ENCODE results near the gene EPN1. TPM values are rescaled to one million over a fixed set of nuclear protein-coding genes. Genes with fewer than 3 reads are reported as not detected.

The EPN1 gene
- total and polyA plus RNA-seq, 2 donors (not counting 1 experiment from before 2014, with no cell fraction given) = 47.1 to 48.6 TPM

- Histone ChIP-seq H3K79me2 (ENCODE audit: control insufficient read depth, insufficient read depth, low read length) (peaks cover 7% of the 10 kb centered on the region), H3K4me3 (replicated peaks in 1 of 4; ENCODE audit: control extremely low read depth in 1 of 4, insufficient read depth in 1 of 4, low read depth in 3 of 4, low read length in 4 of 4) (no peak overlapping the region), H3K9ac (ENCODE audit: insufficient read depth, low read length) (no peak overlapping the region), H3K36me3 (ENCODE audit: control insufficient read depth, insufficient read depth, low read length) (peaks cover 7% of the 10 kb centered on the region), H3K27me3 (ENCODE audit: control insufficient read depth, insufficient read depth, low read length) (no peaks in the 10 kb centered on the region), H4K20me1 (ENCODE audit: control insufficient read depth, extremely low read depth, insufficient read depth, low read length) (no peaks in the 10 kb centered on the region), H3K27ac (ENCODE audit: insufficient read depth, low read length) (no peak overlapping the region), H3K4me2 (ENCODE audit: extremely low read depth, insufficient read depth, low read length) (no peak overlapping the region), H3K4me1 (ENCODE audit: control insufficient read depth, extremely low read depth, insufficient read depth, low read length) (no peaks in the 10 kb centered on the region), H3K9me3 (ENCODE audit: control insufficient read depth, insufficient read depth, low read depth, low read length) (no peaks in the 10 kb centered on the region), H2AFZ (ENCODE audit: low read length) (no peak overlapping the region)
- no peak for DNase-seq (ENCODE audit: low read depth in 2 of 2)
- TF ChIP-seq EZH2 (IDR thresholded peaks at IDR 0.05; ENCODE audit: low read length, missing control alignments) = no peak
- TF ChIP-seq, protein P1, sequence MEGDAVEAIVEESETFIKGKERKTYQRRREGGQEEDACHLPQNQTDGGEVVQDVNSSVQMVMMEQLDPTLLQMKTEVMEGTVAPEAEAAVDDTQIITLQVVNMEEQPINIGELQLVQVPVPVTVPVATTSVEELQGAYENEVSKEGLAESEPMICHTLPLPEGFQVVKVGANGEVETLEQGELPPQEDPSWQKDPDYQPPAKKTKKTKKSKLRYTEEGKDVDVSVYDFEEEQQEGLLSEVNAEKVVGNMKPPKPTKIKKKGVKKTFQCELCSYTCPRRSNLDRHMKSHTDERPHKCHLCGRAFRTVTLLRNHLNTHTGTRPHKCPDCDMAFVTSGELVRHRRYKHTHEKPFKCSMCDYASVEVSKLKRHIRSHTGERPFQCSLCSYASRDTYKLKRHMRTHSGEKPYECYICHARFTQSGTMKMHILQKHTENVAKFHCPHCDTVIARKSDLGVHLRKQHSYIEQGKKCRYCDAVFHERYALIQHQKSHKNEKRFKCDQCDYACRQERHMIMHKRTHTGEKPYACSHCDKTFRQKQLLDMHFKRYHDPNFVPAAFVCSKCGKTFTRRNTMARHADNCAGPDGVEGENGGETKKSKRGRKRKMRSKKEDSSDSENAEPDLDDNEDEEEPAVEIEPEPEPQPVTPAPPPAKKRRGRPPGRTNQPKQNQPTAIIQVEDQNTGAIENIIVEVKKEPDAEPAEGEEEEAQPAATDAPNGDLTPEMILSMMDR (conservative IDR thresholded peaks at IDR 0.05 in 1 of 2, IDR thresholded peaks at IDR 0.05 in 1 of 2; ENCODE audit: low read depth in 1 of 2, low read length in 2 of 2) = no peak
Observed at GRCh38 chr19:55650602-55651230, 24.3 kb upstream of the EPN1 start.

GRCh38 chr19:55651236-55651635 lies 23.8 kb upstream of the EPN1 start:
- Histone ChIP-seq H3K9ac (ENCODE audit: insufficient read depth, low read length) (no peak overlapping the region), H3K4me3 (replicated peaks in 1 of 4; ENCODE audit: control extremely low read depth in 1 of 4, insufficient read depth in 1 of 4, low read depth in 3 of 4, low read length in 4 of 4) (no peak overlapping the region), H3K79me2 (ENCODE audit: control insufficient read depth, insufficient read depth, low read length) (peaks cover 12% of the 10 kb centered on the region), H2AFZ (ENCODE audit: low read length) (no peak overlapping the region), H3K9me3 (ENCODE audit: control insufficient read depth, insufficient read depth, low read depth, low read length) (no peaks in the 10 kb centered on the region), H3K4me1 (ENCODE audit: control insufficient read depth, extremely low read depth, insufficient read depth, low read length) (no peaks in the 10 kb centered on the region), H3K36me3 (ENCODE audit: control insufficient read depth, insufficient read depth, low read length) (peaks cover 7% of the 10 kb centered on the region), H3K27me3 (ENCODE audit: control insufficient read depth, insufficient read depth, low read length) (no peaks in the 10 kb centered on the region), H3K4me2 (ENCODE audit: extremely low read depth, insufficient read depth, low read length) (no peak overlapping the region), H3K27ac (ENCODE audit: insufficient read depth, low read length) (no peak overlapping the region), H4K20me1 (ENCODE audit: control insufficient read depth, extremely low read depth, insufficient read depth, low read length) (no peaks in the 10 kb centered on the region)
- no peak for TF ChIP-seq EZH2 (IDR thresholded peaks at IDR 0.05; ENCODE audit: low read length, missing control alignments)
- TF ChIP-seq, protein P1 (conservative IDR thresholded peaks at IDR 0.05 in 1 of 2, IDR thresholded peaks at IDR 0.05 in 1 of 2; ENCODE audit: low read depth in 1 of 2, low read length in 2 of 2) = no peak
- no peak for DNase-seq (ENCODE audit: low read depth in 2 of 2)

DNA sequence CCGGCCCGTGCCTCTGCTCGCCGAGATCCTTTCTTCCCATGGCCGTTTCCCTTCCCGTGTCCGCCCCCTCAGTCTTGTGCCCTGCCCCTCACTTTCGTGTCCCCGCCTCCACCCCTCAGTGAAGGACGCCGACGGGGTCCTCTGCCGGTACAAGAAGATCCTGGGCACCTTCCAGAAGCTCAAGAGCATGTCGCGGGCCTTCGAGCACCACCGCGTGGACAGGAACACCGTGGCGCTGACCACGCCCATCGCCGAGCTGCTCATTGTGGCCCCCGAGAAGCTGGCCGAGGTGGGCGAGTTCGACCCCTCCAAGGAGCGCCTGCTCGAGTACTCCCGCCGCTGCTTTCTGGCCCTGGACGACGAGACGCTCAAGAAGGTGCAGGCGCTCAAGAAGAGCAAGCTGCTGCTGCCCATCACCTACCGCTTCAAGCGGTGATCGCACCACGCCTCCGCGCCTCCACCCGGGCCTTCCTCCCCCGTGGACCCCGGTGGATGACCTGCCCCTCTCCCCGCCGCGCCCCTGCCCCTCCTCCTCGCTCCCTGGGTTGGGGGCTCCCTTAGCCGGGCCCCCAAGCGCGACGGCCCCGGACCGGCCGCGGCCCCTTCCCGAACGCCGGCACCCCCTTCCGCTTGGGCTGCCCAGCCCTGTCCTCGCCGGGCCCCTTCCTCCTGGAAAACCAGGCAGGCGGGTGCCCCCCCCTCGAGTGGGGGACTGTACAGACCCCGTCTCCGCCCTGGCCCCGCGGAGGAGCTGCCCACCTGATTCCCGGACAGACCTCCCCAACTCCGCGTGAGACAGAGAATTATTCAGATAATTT lies 22.5 kb upstream of the EPN1 start:
- no peaks in the 10 kb centered on the region for H3K27me3 ChIP-seq (ENCODE audit: control insufficient read depth, insufficient read depth, low read length)
- H3K4me1 ChIP-seq (ENCODE audit: control insufficient read depth, extremely low read depth, insufficient read depth, low read length) = peaks cover 10% of the 10 kb centered on the region
- H2AFZ ChIP-seq (ENCODE audit: low read length) = no peak overlapping the region
- TF ChIP-seq, protein P1 (conservative IDR thresholded peaks at IDR 0.05 in 1 of 2, IDR thresholded peaks at IDR 0.05 in 1 of 2; ENCODE audit: low read depth in 1 of 2, low read length in 2 of 2) = no peak
- TF ChIP-seq EZH2 (IDR thresholded peaks at IDR 0.05; ENCODE audit: low read length, missing control alignments) = no peak
- no peak overlapping the region for H3K4me3 ChIP-seq (replicated peaks in 1 of 4; ENCODE audit: control extremely low read depth in 1 of 4, insufficient read depth in 1 of 4, low read depth in 3 of 4, low read length in 4 of 4)
- H3K9me3 ChIP-seq (ENCODE audit: control insufficient read depth, insufficient read depth, low read depth, low read length) = no peaks in the 10 kb centered on the region
- peaks cover 25% of the 10 kb centered on the region for H3K79me2 ChIP-seq (ENCODE audit: control insufficient read depth, insufficient read depth, low read length)
- no peak for DNase-seq (ENCODE audit: low read depth in 2 of 2)
- H4K20me1 ChIP-seq (ENCODE audit: control insufficient read depth, extremely low read depth, insufficient read depth, low read length) = no peaks in the 10 kb centered on the region
- no peak overlapping the region for H3K4me2 ChIP-seq (ENCODE audit: extremely low read depth, insufficient read depth, low read length)
- no peak overlapping the region for H3K9ac ChIP-seq (ENCODE audit: insufficient read depth, low read length)
- peaks cover 11% of the 10 kb centered on the region for H3K36me3 ChIP-seq (ENCODE audit: control insufficient read depth, insufficient read depth, low read length)
- H3K27ac ChIP-seq (ENCODE audit: insufficient read depth, low read length) = no peak overlapping the region

Measured in fibroblast of lung (primary cell).